ENCODE results near the gene PER2.

PER2 gene

GRCh38 chr2:238267884-238268680 lies 20.3 kb downstream of the PER2 start:
- no peak for DNase-seq

DNA sequence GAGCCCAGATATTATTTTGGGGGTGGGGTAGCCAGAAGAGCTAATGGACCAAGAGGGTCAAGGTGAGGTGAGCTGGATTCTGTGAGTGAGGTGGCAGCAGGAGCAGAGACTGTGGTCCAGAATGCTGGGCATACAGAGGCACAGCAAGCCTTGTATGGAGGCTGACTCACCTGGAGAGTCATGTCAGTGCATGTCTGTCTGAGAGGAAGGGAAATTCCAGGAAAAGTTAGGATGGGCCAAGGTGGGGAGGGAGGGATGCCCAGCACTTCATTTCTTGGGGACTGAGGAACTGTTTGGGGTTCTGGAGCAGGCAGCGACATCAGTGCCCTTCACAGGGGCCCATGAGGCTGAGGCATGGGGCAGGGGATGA lies 21.1 kb downstream of the PER2 start:
- no peak for DNase-seq

- DNase-seq = no peak
Measured at GRCh38 chr2:238265605-238266004, 22.8 kb downstream of the PER2 start.

GRCh38 chr2:238264072-238264460 lies 24.3 kb downstream of the PER2 start:
- DNase-seq = no peak

GRCh38 chr2:238263204-238264071 lies 25.0 kb downstream of the PER2 start:
- DNase-seq = no peak

- no peak for DNase-seq
Measured at GRCh38 chr2:238262496-238263122, 25.8 kb downstream of the PER2 start.

GRCh38 chr2:238261718-238262375 lies 26.6 kb downstream of the PER2 start:
- no peak for DNase-seq

- no peak for DNase-seq
Measured at GRCh38 chr2:238260883-238261282, 27.5 kb downstream of the PER2 start.

DNA sequence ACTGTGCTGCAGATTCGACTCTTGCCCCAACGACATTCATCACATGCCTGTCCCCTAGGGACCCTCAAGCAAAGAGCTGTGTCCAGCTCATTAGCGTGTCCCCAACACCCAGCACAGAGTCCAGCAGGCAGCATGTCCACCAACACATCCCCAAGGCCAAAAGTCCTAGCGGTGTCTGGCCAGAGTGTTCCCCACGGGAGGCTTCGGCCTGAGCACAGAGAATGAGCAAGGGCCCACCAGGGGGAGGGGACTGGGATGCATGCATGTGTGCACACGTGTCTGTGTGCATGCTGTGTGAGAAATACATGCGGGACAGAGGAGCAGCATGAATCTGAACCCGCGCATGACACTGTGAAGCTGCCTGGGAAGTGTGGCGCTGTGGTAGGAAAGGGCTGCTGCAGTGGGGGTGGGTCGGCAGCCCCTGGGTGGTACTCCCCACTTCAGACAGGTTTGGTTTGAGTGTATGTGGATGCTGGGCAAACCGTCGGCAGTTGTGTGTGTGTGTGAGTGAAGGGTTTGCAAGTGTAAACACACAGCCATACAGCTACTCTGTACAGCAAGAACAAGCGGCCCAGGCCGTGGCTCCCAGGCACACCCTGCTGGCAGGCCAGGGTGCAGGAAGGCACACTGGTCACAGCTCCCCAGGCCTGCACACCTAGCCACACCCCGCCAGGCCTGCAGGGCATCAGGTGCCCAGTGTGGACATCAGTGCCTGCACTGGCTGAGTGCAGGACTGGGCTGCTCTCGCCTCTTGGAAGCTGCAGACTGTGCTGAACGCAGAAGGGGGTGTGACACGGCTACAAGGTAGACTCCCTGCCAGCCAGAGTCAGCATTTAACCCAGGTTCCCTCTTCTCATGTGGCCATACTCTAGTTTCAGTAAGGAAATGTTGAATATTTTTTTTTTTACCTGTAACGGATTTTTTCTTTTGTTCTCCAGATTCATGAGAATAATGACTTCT lies 29.1 kb downstream of the PER2 start:
- no peak for DNase-seq

- DNase-seq = no peak
Measured at GRCh38 chr2:238257786-238258700, 30.4 kb downstream of the PER2 start.

GRCh38 chr2:238256594-238257104 lies 31.8 kb downstream of the PER2 start:
- no peak for DNase-seq

- DNase-seq = no peak
Measured at GRCh38 chr2:238256111-238256510, 32.3 kb downstream of the PER2 start.

DNA sequence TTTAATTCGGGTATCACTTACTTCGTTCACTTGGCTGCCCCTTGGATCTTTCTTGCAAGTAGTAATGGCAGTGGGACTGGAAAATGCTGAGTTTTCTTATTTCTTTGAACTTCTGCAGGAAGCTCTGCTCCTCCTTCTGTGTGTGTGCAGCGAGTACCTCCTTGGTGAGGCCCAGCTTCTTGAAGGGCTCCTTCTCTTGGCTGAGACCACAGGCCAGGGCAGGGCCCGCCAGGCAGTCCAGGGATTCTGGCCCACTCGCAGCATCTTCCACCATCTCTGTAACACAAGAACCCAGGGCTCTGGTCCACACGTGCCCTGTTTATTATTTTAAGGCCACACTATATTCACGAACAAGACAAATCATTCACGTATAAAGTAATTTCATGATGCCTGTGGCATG lies 32.8 kb downstream of the PER2 start:
- no peak for DNase-seq

GRCh38 chr2:238255151-238255551 lies 33.3 kb downstream of the PER2 start:
- DNase-seq = no peak

DNA sequence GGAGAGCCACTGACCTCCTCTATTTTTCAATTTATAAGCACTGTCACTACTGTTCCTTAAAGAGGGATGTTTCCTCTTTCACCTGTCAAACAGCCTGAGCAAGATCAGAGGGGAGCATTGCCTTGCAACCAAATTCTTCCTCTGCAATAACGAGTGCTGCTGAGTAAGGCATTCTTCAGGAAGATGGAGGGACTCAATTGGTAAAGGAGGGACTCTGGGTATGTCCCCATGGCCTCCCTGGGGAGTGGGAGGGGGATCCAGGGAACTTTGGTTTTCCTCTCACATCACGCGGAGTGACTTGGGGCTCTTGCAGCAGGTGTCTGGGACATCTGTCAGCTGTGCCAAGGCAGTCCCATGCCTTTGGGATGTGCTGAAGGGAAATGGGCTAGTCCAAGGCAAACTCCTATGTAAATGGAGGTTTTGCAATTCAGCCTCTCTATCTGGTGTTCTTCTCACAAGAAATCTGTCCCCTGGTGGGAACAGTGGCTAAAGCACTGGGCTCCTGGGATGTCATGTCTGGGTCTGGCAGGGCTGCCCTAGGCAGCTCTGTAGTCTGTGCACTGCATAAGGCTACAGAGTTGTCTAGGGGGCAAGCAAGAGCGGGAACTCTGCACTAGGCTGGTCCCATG lies 34.2 kb downstream of the PER2 start:
- DNase-seq = no peak

DNA sequence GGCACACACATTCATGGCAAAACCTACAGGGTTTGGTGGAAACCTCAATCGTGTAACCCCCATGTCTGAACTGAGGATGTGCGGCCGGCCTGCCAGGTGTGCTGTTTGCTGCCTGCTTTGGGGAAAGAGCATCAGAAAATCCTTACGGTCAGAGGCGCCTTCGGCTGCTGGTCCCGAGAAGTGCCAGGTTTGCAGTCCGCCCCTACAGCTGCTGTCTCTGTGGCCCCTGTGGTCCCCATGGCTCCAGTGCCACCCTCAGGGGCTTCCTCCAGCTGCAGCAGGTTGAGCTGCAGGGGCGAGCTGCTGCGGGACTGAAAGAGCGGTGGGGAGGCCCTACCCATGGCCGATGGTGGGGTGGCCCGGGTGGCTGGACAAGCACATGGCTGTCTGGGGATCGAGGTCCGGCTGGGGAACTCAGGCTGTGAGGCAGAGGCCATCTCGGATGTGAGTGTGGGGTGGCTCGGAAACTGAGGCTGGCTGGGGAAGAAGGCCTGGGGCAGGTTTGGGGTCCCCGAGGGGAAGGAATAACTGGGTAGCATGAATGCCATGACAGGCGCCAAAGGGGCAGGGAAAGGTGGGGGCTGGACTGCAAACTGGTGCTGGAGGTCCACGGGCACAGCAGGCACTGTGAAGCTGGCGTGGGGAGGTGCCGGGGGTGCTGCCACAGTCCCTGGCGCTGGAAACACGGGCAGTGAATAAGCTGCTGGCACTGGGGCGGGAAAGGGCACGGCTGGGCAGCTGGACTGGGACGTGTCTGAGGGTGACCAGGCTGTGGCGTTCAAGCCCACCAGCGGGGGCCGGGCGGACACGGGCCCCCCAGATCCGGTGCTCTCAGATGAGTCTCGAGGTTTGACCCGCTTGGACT lies 35.4 kb downstream of the PER2 start:
- DNase-seq = no peak

DNA sequence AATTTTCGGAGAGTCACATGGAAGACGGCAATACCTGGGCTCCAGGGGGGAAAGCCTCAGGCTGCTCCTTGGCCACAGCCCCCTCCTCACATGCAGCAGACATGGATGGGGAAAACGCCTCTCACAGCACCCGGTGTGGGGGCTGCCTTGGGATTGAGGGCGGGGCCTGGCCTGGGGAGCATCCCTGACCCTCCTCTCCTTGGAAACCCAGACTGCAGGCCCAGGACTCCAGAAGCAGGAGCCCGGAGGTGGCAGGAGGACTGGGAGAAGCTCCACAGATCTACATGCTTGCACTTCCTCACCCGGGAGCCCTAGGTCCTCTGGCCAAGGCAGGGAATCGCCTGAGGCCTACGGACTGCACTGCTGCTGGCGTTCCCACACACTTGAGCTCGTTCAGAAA lies 36.4 kb downstream of the PER2 start:
- DNase-seq = no peak

DNA sequence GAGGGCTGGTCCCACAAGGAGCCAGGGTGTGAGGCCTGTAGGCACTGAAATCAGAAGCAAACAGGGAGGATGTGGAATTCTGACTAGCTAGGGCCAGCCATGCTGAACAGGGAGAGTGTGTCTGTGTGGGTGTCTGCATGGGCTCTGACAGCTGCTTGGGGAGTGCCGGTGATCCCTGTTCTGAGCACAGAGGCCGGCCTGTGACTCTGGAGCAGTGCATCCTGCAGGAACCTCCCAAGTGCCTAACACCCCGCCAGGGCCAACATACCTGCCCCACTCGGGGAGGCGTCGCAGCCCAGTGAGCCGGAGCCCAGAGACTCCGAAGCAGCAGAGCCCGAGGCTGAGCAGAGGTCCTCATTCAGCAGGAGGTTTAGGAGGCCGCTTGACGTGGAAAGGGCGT lies 37.1 kb downstream of the PER2 start:
- DNase-seq = no peak

DNA sequence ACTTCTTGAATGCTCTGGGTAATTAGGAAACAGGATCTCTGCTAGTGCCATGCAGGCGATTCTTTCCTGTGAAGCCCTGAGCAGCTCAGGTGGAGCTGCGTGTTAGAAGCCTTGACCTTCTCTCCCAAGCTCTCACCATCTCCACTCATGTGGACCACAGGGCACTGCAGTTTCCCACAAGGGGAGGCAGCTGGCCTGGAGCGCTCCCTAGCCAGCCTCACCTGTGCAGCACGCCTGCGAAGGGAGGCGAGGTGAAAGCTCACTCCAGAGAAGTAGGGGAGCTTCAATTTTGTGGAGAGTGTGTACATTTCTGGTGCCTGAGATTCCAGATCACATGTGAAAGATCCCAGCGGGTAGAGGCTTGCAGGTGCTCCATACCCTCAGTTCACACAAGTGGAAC lies 37.5 kb downstream of the PER2 start:
- no peak for DNase-seq
